Measurements from ENCODE around the gene MIP.
"Not testable (repeated sequence)": the region's sequence is repeated elsewhere in the genome, so short reads cannot be mapped to it uniquely, and the experiment has no call there.

- not testable (repeated sequence) for TF ChIP-seq EP300, CTCF, POLR2A (IDR thresholded peaks at IDR 0.05)
These were observed 53.3 kb downstream of the MIP start for GRCh38 chr12:56401125-56401524.
